Stomach (tissue), 9 donors: ENCODE data around the gene ITGA6. TPM values are rescaled to one million over a fixed set of nuclear protein-coding genes. Genes with fewer than 3 reads are reported as not detected.

Source experiments
- DNase-seq, 2 donors: peaks; one replicate each; pipeline versions ENCODE4 v3.0.0 to v3.0.0-alpha.2; 2013 to 2019
- H3K27ac ChIP-seq, 5 donors: fragments of 200-600 bp in 4 of 5; sonication (generic) in 4 of 5; one replicate each; pipeline ENCODE4 v1.5.1; 2013 to 2019; ENCODE audit warnings: mild to moderate bottlenecking in 1 of 5, moderate library complexity in 1 of 5
- H3K27me3 ChIP-seq, 3 donors: fragments of 200-600 bp; sonication (generic); one replicate each; pipeline ENCODE4 v1.5.1; 2017 to 2019; ENCODE audit warnings: mixed run types in 1 of 3
- H3K36me3 ChIP-seq, 4 donors: fragments of 200-600 bp; sonication (generic); 1 replicate in 3 of 4; 2 replicates in 1 of 4; pipeline ENCODE4 v1.5.1; 2016 to 2019
- H3K4me1 ChIP-seq, 4 donors: fragments of 200-600 bp; sonication (generic); one replicate each; pipeline ENCODE4 v1.5.1; 2016 to 2019
- H3K4me3 ChIP-seq, 4 donors: fragments of 200-600 bp; sonication (generic) in 3 of 4; one replicate each; pipeline ENCODE4 v1.5.1; 2016 to 2019; ENCODE audit warnings: mild to moderate bottlenecking in 1 of 4
- H3K9me3 ChIP-seq, 4 donors: fragments of 200-600 bp; sonication (generic); one replicate each; pipeline ENCODE4 v1.5.1; 2016 to 2019
- EP300 ChIP-seq: sonication (generic); formaldehyde crosslinking; IDR thresholded peaks from one replicate; pipeline ENCODE4 v1.6.1; 2017; ENCODE audit warnings: antibody characterized with exemption
- POLR2A ChIP-seq, 4 donors: fragments of 450-650 bp; IDR thresholded peaks; one replicate each; pipeline ENCODE4 v1.6.1; 2016; ENCODE audit warnings: antibody characterized with exemption in 4 of 4, control low read depth in 2 of 4, mild to moderate bottlenecking in 1 of 4, moderate library complexity in 1 of 4
- POLR2AphosphoS5 ChIP-seq, 3 donors: sonication (generic); formaldehyde crosslinking; IDR thresholded peaks; one replicate each; pipeline ENCODE4 v1.6.1; 2016; ENCODE audit warnings: antibody characterized with exemption in 3 of 3
- WGBS, 5 donors: extraction: QIAGEN DNeasy Blood & Tissue Kit in 3 of 5; methylation state at CpG; one replicate each; pipeline versions ENCODE4 v1.1.5 to v1.1.7; 2013 to 2018; 5-methylcytosine and 5-hydroxymethylcytosine counted together
- intact Hi-C: fragments of 100-400 bp; cut with DNase I; formaldehyde crosslinking; loops from one replicate; pipeline ENCODE4 v1.15.1; 2023; ENCODE audit warnings: low total_unique reads
- polyA plus RNA-seq, 3 donors: library from polyadenylated mRNA; stranded (reverse); fragments of 200-250 nt; gene quantifications; one replicate each; pipeline ENCODE4 v1.2.3, GENCODE V29; 2013
- total RNA-seq, 5 donors: library from RNA; depleted of rRNA; stranded (reverse); fragments of >200 nt; gene quantifications; one replicate each; pipeline versions ENCODE4 v1.1.0 to v1.2.3, GENCODE V29; 2014 to 2016
- TF ChIP-seq, protein P1 (sequence below), 7 experiments: fragments of 450-650 bp in 4 of 7; fragments of 200-600 bp in 3 of 7; sonication (generic) in 3 of 7; IDR thresholded peaks; one replicate each; pipeline ENCODE4 v1.5.1; 2016 to 2019; ENCODE audit warnings: antibody characterized with exemption in 7 of 7, control low read depth in 2 of 7, mild to moderate bottlenecking in 1 of 7
- donor health status: healthy with polysubstance abuse.
- donor health status: Bipolar disorder and iron deficiency.
- donor health status: healthy.

ITGA6 gene
- total and polyA plus RNA-seq, 8 donors: 10.7 to 391 (median 55.4) TPM

DNA sequence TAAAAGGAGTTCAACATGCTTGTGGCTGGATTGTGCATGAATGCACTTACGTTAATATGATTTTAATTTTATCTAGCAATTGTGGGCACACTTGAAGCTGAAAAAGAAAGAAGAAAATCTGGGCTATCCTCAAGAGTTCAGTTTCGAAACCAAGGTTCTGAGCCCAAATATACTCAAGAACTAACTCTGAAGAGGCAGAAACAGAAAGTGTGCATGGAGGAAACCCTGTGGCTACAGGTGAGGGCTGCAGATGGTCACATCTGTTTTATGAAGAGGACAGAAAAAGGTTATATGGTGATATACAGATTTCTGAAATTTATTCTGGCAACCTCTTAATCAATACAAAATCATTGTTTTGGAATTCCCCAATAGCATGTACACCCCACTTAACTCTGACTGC, 57.3 kb downstream of the ITGA6 start:
- no peak for DNase-seq
- peaks cover 14 to 76% (median 62%) of the 10 kb centered on the region in 4 donors for H3K36me3 ChIP-seq
- H3K4me1 ChIP-seq: peaks cover 0 to 14% (median 0%) of the 10 kb centered on the region in 4 donors
- intact Hi-C loops: no loop called here
- H3K4me3 ChIP-seq: no peak overlapping the region
- no peak overlapping the region for H3K27ac ChIP-seq
- no peaks in the 10 kb centered on the region for H3K9me3 ChIP-seq
- H3K27me3 ChIP-seq: no peaks in the 10 kb centered on the region
- no peak for TF ChIP-seq EP300
- TF ChIP-seq POLR2AphosphoS5 (IDR thresholded peaks at IDR 0.05): no peak
- TF ChIP-seq, protein P1, sequence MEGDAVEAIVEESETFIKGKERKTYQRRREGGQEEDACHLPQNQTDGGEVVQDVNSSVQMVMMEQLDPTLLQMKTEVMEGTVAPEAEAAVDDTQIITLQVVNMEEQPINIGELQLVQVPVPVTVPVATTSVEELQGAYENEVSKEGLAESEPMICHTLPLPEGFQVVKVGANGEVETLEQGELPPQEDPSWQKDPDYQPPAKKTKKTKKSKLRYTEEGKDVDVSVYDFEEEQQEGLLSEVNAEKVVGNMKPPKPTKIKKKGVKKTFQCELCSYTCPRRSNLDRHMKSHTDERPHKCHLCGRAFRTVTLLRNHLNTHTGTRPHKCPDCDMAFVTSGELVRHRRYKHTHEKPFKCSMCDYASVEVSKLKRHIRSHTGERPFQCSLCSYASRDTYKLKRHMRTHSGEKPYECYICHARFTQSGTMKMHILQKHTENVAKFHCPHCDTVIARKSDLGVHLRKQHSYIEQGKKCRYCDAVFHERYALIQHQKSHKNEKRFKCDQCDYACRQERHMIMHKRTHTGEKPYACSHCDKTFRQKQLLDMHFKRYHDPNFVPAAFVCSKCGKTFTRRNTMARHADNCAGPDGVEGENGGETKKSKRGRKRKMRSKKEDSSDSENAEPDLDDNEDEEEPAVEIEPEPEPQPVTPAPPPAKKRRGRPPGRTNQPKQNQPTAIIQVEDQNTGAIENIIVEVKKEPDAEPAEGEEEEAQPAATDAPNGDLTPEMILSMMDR (IDR thresholded peaks at IDR 0.05): no peak
- TF ChIP-seq POLR2A (IDR thresholded peaks at IDR 0.05): no peak
- WGBS, 5 donors: 83 to 95% (median 89%) methylated on average over 2 of the region's 2 CpGs

DNA sequence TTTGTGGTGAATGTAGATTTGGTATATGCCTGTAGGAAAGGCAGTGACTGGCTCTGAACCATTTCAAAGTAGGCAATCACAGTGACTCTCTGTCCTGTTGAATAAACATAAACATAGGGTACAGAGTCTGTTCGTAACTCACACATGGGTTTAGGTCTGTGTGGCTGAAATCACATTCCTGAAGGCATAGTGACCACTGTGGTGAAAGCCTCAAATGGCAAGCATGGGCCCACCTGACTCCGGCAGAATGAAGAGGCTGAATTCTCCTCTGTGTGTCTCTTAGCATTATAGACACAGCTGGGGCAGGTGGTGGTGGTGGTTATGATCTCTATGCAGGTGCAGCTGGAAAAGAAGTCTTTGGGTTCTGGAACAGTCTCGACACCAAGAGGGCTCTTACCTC, 61.2 kb downstream of the ITGA6 start:
- Histone ChIP-seq H3K27me3 (no peaks in the 10 kb centered on the region), H3K36me3 (peaks cover 40 to 94% (median 84%) of the 10 kb centered on the region in 4 donors), H3K27ac (no peak overlapping the region), H3K4me3 (no peak overlapping the region), H3K4me1 (no peaks in the 10 kb centered on the region), H3K9me3 (no peaks in the 10 kb centered on the region)
- intact Hi-C loops: no loop called here
- WGBS, 5 donors: 87 to 94% (median 91%) methylated on average over 3 of the region's 3 CpGs
- DNase-seq: no peak
- TF ChIP-seq, protein P1 (IDR thresholded peaks at IDR 0.05): no peak
- TF ChIP-seq EP300: no peak
- TF ChIP-seq POLR2A (IDR thresholded peaks at IDR 0.05): no peak
- TF ChIP-seq POLR2AphosphoS5 (IDR thresholded peaks at IDR 0.05): no peak

DNA sequence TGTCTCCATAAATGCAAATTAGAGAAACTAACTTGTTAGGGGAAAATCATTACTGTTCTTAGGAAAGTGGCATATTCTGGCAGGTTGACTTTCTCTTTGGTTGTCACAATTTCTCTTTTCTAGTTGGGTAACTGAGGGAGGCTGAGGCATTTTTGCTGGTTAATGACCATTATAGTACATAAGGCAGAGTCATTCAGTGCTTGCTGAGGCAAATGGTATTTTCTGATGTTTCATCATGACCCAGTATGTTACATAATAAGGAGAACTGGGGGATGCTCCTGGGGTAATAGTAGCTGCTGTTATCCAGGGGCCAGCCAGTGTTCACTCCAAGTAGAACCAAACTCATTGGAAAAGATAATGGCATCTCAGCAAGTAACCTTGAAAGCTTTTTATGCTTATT, 62.3 kb downstream of the ITGA6 start:
- TF ChIP-seq POLR2AphosphoS5 (IDR thresholded peaks at IDR 0.05): no peak
- TF ChIP-seq, protein P1 (IDR thresholded peaks at IDR 0.05): no peak
- TF ChIP-seq EP300: no peak
- TF ChIP-seq POLR2A (IDR thresholded peaks at IDR 0.05): no peak
- H3K4me3 ChIP-seq: no peak overlapping the region
- no peak for DNase-seq
- no peak overlapping the region for H3K27ac ChIP-seq
- H3K36me3 ChIP-seq: peaks cover 48 to 99% (median 92%) of the 10 kb centered on the region in 4 donors
- H3K9me3 ChIP-seq: no peaks in the 10 kb centered on the region
- H3K27me3 ChIP-seq: no peaks in the 10 kb centered on the region
- intact Hi-C loops: no loop called here
- no peaks in the 10 kb centered on the region for H3K4me1 ChIP-seq

DNA sequence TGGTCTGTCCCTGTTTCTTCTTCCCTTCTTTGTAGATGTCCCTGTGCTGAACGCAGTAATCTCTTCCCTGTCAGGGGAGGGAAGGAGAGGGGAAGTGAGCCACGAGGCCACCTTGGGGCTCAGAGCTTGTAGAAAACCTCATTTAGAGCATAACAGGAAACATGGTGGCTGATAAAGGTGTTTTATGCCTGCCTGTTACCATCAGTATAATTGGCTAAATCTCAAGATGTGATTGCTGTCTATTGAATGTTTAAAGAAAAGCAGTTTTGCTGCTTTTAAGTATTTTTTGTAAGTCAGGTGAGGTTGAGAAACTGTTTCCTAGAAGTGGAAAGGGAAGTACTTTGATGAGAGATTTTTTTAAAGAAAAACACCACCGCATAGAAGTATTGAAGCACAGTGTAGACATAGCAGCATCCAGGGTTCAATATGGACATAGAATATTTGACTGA, 68.8 kb downstream of the ITGA6 start:
- peak in 1 of 2 donors; percentile 22 for DNase-seq
- Histone ChIP-seq H3K27ac (peak overlapping the region in 1 of 5 donors; percentile 47), H3K4me3 (no peak overlapping the region), H3K36me3 (peaks cover 38 to 95% (median 76%) of the 10 kb centered on the region in 4 donors), H3K27me3 (no peaks in the 10 kb centered on the region), H3K9me3 (no peaks in the 10 kb centered on the region), H3K4me1 (peaks cover 0 to 7% (median 0%) of the 10 kb centered on the region in 4 donors)
- intact Hi-C loops: no loop called here
- TF ChIP-seq POLR2A (IDR thresholded peaks at IDR 0.05): no peak
- no peak for TF ChIP-seq POLR2AphosphoS5 (IDR thresholded peaks at IDR 0.05)
- TF ChIP-seq, protein P1 (IDR thresholded peaks at IDR 0.05): no peak
- no peak for TF ChIP-seq EP300
- 54 to 68% (median 62%) methylated on average over 3 of the region's 3 CpGs for WGBS, 5 donors
